RPMI8226 (cell line): Measurements from ENCODE around the gene MAOA.
"Not testable (repeated sequence)": the region's sequence is repeated elsewhere in the genome, so short reads cannot be mapped to it uniquely, and the experiment has no call there.

Experiments
- DNase-seq: peaks from one replicate; pipeline ENCODE4 v3.0.0-alpha.2; 2015

Gene MAOA

DNA sequence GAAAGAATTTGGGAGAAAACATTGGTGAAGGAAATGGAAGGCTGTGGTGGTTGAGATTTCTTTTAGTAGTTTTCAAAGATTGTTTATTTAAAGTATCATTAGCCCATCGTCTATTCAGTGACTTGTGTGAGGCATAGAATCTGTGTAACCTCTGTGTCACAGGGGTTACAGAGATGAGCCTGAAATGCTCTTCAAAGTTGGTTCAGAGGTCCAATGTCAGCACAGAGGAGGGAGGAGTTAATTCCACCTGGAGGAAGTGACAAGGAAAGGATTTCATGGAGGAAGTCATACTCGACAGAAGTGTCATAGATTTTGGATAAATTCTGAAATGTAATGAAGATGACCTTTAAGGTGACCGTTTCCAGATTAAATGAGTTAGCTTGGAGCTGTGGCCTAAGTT lies 8.2 kb downstream of the MAOA start:
- no peak for DNase-seq

DNA sequence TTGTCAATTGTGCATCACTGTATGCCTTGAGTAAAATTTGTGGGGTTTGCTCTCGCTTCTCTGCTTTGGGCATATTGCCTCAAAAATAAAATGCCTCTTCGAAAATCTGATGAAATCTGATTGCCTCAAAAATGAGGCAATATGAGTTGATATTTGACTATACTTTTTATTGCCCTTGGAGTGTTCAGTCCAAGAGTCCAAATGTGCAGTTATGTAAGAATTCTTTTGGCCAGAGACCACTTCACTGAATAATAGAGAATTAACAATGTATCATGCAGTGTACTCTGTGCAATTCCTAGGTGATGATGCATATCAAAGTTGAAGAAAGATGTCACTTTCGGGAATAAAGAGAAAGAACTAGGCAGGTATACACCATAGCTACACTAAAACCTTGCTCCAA lies 8.6 kb downstream of the MAOA start:
- no peak for DNase-seq

DNA sequence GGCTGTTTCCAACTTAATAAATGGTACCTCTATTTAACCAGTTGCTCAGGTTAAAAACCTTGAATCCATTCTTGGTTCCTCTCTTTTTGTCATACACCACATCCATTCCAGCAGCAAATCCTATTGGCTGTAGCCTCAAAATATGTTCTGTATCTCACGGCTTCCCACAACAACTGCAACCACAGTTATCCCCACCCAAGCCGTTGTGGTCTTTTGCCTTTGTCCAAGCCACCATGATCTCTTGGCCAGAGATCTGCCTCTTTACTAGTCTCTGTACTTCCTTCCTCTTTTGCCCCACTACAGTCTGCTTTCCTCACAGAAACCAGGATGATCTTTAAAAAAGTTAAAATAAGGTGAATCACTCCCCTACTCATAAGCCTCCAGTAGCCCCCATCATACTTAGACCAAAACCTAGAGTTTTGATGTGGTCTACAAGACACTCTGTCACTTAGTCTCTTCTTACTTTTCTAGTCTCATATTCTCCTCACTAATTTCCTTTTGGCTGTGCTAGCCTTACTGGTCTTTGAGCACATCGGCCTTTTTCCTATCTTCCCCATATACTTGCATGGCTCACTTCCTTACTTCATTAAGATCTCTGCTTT lies 10.3 kb downstream of the MAOA start:
- DNase-seq, result no peak

DNA sequence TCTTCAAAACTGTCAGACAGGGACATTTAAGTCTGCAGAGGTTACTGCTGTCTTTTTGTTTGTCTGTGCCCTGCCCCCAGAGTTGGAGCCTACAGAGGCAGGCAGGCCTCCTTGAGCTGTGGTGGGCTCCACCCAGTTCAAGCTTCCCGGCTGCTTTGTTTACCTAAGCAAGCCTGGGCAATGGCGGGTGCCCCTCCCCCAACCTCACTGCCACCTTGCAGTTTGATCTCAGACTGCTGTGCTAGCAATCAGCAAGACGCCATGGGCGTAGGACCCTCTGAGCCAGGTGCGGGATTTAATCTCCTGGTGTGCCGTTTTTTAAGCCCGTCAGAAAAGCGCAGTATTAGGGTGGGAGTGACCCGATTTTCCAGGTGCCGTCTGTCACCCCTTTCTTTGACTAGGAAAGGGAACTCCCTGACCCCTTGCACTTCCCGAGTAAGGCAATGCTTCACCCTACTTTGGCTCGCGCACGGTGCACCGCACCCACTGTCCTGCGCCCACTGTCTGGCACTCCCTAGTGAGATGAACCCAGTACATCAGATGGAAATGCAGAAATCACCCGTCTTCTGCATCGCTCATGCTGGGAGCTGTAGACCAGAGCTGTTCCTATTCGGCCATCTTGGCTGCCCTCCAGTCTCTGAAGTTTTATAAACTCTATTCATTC lies 20.0 kb downstream of the MAOA start:
- DNase-seq, result not testable (repeated sequence)

GRCh38 chrX:43676971-43677572 lies 21.0 kb downstream of the MAOA start:
- DNase-seq, result peak; percentile 28

GRCh38 chrX:43677993-43678392 lies 21.9 kb downstream of the MAOA start:
- no peak for DNase-seq

DNA sequence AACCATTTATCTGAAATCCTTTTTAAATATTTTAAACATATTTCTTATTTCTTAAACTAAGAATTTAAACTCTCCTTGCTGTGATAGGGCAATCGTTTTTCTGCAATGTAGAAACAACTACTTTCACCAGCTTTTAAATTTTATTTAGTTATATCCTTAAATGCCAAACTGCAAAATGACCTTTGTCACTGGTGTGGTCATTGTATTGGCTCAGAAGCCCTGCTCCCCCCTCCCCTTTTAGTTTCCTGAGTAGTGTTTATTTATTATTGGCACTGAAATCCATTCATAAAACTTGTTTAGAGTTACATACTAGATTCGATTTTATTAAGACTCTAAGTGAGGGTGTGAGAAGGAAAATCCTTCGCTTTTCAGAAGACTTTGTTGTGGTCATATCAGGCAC lies 23.0 kb downstream of the MAOA start:
- no peak for DNase-seq

- peak; percentile 11 for DNase-seq
Measured at GRCh38 chrX:43679778-43680177, 23.7 kb downstream of the MAOA start.

DNA sequence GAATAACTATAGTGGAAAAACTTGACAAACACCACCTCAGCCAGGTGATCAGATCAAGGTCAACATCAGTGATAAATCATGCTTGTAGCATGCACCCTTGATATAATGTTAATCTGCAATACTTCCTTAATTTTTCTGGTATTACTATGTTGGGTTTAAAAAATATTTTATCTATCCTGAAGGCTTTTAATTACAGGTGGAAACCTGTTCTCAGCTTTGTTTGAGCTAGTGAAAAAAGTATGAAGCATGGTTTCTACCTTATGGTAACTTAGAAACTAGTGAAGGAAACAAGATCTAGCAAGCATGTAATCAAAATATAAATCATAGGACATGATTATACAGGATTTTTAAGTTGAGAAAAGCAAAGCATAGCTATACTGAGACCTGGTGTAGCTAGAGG lies 26.6 kb downstream of the MAOA start:
- DNase-seq, result no peak

DNA sequence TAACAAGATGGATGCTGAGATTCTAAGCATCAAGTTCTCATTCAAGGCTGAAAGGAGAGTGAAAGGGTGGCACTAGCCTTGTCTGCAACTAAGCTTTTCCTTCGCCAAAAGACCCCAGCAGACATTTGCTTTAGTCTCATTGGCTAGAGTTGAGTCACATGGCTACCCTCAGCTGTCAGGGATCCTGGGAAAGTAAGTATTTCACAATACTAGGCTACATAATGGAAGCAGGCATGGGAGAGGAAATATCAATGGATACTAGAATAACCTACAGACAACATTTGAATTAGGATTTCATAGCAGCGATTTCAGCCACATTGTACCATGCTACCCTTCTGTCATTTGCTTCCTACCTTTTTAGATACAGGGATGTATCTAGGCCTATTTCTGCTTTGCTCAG lies 29.1 kb downstream of the MAOA start:
- no peak for DNase-seq

DNA sequence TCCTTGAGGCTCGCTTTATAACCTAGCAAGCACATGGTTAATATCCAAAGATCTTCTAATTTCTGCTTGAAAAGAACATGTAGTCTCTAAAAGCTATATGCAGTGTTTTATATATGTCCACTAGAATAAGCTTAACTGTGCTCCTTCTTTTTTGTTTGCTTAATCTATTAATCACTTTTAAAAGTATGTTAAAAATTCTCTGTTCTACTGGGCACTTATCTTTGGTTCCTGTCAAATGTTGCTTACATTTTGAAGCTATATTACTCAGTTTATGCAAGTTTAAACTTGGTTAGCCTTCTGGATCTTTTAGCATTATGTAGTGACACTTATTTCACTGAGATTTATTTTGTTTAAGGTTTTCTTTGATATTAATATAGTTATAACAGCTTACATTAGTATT lies 32.5 kb downstream of the MAOA start:
- DNase-seq, result no peak

- DNase-seq, result no peak
Measured at GRCh38 chrX:43693602-43694406, 37.7 kb downstream of the MAOA start.

GRCh38 chrX:43699475-43699874 lies 43.4 kb downstream of the MAOA start:
- DNase-seq, result no peak

GRCh38 chrX:43702079-43702524 lies 46.0 kb downstream of the MAOA start:
- no peak for DNase-seq

GRCh38 chrX:43702660-43703059 lies 46.6 kb downstream of the MAOA start:
- DNase-seq, result no peak

- DNase-seq, result no peak
Measured at GRCh38 chrX:43703211-43703791, 47.2 kb downstream of the MAOA start.

GRCh38 chrX:43706786-43707370 lies 50.8 kb downstream of the MAOA start:
- no peak for DNase-seq

DNA sequence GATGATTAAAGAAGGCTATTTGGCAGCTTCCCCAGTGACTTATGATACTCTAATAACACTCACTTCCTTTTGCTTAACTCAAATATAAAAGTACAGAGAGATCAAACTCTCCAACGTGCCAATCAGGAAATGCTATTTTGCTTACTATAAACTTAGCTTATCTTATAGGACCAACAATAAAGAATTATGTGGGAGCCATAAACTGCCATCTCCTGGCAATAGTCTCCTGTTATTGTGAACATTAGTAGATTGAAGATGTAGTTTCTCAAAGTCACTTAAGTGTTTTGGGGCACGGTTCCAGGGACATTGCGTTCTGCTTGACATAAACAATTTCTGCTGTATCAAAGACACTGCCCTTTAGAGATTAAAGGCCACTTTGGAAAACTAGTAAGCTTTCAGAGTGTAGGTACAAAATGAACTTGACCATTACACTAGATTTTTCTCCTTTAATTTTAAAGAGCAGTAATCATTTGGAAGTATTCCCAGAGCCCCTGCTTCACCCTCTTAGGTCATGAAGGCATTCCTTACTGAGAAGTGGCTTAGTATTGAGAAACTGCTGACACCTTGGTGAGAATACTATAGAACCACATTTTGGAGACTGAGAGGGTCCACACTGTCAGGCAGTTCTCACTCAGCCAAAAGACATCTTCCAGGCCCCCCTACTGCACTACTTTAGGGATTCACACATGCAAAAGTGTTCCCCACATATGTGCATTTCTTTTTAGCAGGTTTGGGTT lies 51.9 kb downstream of the MAOA start:
- DNase-seq, result no peak

DNA sequence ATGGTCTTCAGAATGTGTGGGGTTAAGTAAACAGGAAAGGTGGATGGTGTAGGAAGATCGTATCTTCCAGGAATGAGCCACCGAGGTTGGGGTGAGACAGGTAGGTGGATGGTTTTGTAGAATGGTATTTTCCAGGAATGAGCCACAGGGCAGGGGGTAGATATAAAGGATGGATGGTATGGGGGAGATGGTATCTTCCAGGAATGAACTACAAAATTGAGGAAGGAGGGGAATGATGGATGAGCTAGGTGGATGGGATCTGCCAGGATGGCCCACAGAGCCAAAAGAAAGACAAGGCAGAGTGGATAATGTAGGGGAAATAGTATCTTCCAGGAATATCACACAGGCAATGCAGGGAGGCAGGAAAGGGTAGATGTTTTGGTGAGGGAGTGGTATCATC lies 60.0 kb downstream of the MAOA start:
- DNase-seq, result no peak

GRCh38 chrX:43716696-43717095 lies 60.6 kb downstream of the MAOA start:
- DNase-seq, result no peak

GRCh38 chrX:43717161-43717560 lies 61.1 kb downstream of the MAOA start:
- no peak for DNase-seq

GRCh38 chrX:43718081-43718480 lies 62.0 kb downstream of the MAOA start:
- no peak for DNase-seq
